Breast epithelium (tissue), 4 donors: ENCODE results near the gene SH3D19. TPM values are rescaled to one million over a fixed set of nuclear protein-coding genes. Genes with fewer than 3 reads are reported as not detected.

ENCODE experiments used
- DNase-seq, 2 donors: peaks; one replicate each; pipeline ENCODE4 v3.0.0-alpha.2; 2019; ENCODE audit warnings: low spot score in 2 of 2
- H3K27ac ChIP-seq, 2 donors: fragments of 200-600 bp; sonication (generic) in 1 of 2; one replicate each; pipeline ENCODE4 v1.5.1; 2016 to 2019; ENCODE audit warnings: mild to moderate bottlenecking in 1 of 2
- H3K27me3 ChIP-seq, 2 donors: fragments of 200-600 bp; sonication (generic) in 1 of 2; one replicate each; pipeline versions ENCODE4 v1.5.1 to v1.6.0; 2017 to 2019; ENCODE audit warnings: control low read depth in 1 of 2, mild to moderate bottlenecking in 1 of 2
- H3K36me3 ChIP-seq: fragments of 200-600 bp; one replicate; pipeline ENCODE4 v1.5.1; 2019
- H3K4me1 ChIP-seq, 2 donors: fragments of 200-600 bp; sonication (generic); one replicate each; pipeline ENCODE4 v1.5.1; 2016 to 2019; ENCODE audit warnings: control low read depth in 1 of 2
- H3K4me3 ChIP-seq, 3 donors: fragments of 200-600 bp; sonication (generic); 1 replicate in 2 of 3; 2 replicates in 1 of 3; pipeline ENCODE4 v1.5.1; 2016 to 2019; ENCODE audit warnings: mild to moderate bottlenecking in 3 of 3, moderate library complexity in 2 of 3
- H3K9me3 ChIP-seq, 2 donors: fragments of 200-600 bp; sonication (generic) in 1 of 2; one replicate each; pipeline ENCODE4 v1.5.1; 2016 to 2019; ENCODE audit warnings: control low read depth in 1 of 2
- CTCF ChIP-seq, 3 donors: fragments of 450-650 bp; IDR thresholded peaks; one replicate each; pipeline ENCODE4 v1.5.1; 2016 to 2017; ENCODE audit warnings: antibody characterized with exemption in 3 of 3, mild to moderate bottlenecking in 3 of 3, moderate library complexity in 3 of 3
- POLR2A ChIP-seq: fragments of 450-650 bp; IDR thresholded peaks from one replicate; pipeline ENCODE4 v1.6.1; 2016; ENCODE audit warnings: antibody characterized with exemption, mild to moderate bottlenecking, moderate library complexity
- POLR2AphosphoS5 ChIP-seq, 3 donors: sonication (generic); formaldehyde crosslinking; IDR thresholded peaks; one replicate each; pipeline ENCODE4 v1.6.1; 2017; ENCODE audit warnings: antibody characterized with exemption in 3 of 3
- intact Hi-C: fragments of 100-400 bp; cut with DNase I; formaldehyde crosslinking; loops from one replicate; pipeline ENCODE4 v1.15.1; 2023; ENCODE audit warnings: low total_unique reads
- total RNA-seq, 3 donors: library from RNA; depleted of rRNA; stranded (reverse); fragments of >200 nt; gene quantifications; one replicate each; pipeline ENCODE4 v1.1.0, GENCODE V29; 2016

Gene SH3D19
- total RNA-seq, 3 donors from 2014 or later, result 82.9 to 297 (median 113) TPM

DNA sequence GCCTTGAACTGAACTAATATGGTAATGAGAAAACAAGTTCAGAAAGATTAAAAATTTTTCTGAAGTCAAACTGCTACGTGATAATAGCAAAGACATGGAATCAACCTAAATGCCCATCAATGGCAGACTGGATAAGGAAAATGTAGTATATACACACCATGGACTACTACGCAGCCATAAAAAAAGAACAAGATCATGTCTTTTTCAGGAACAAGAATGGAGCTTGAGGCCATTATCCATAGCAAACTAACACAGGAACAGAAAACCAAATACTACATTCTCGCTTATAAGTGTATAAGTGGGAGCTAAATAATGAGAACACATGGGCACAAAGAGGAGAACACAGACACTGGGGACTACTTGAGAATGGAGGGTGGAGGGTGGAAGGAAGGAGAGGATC lies 230.3 kb downstream of the SH3D19 start:
- no peak for TF ChIP-seq POLR2A
- no peak for TF ChIP-seq POLR2AphosphoS5 (IDR thresholded peaks at IDR 0.05)
- TF ChIP-seq CTCF (IDR thresholded peaks at IDR 0.05), result no peak
- H3K36me3 ChIP-seq, result no peaks in the 10 kb centered on the region
- H3K27ac ChIP-seq, result no peak overlapping the region
- no peak overlapping the region for H3K4me3 ChIP-seq
- no peak for DNase-seq
- H3K9me3 ChIP-seq, result no peaks in the 10 kb centered on the region
- intact Hi-C loops, result loop anchor here (5.0 to 10.0 kb wide), 2 partner anchors 80 to 853 kb away; partner anchors contain the start of gene LRBA
- no peaks in the 10 kb centered on the region for H3K27me3 ChIP-seq
- no peaks in the 10 kb centered on the region for H3K4me1 ChIP-seq

GRCh38 chr4:151094290-151094751 lies 231.1 kb downstream of the SH3D19 start:
- H3K4me1 ChIP-seq, result no peaks in the 10 kb centered on the region
- no peaks in the 10 kb centered on the region for H3K36me3 ChIP-seq
- no peak overlapping the region for H3K27ac ChIP-seq
- H3K4me3 ChIP-seq, result no peak overlapping the region
- intact Hi-C loops, result loop anchor here (10.0 kb wide), 1 partner anchor 80 kb away; the partner anchor contains the start of gene LRBA
- no peaks in the 10 kb centered on the region for H3K27me3 ChIP-seq
- no peaks in the 10 kb centered on the region for H3K9me3 ChIP-seq
- DNase-seq, result no peak
- TF ChIP-seq CTCF (IDR thresholded peaks at IDR 0.05) (no peak), POLR2AphosphoS5 (IDR thresholded peaks at IDR 0.05) (no peak), POLR2A (no peak)

GRCh38 chr4:151093203-151093602 lies 232.2 kb downstream of the SH3D19 start:
- no peak for DNase-seq
- intact Hi-C loops, result loop anchor here (10.0 kb wide), 1 partner anchor 78 kb away; the partner anchor contains the start of gene LRBA
- Histone ChIP-seq H3K36me3 (no peaks in the 10 kb centered on the region), H3K9me3 (no peaks in the 10 kb centered on the region), H3K4me3 (no peak overlapping the region), H3K27me3 (no peaks in the 10 kb centered on the region), H3K27ac (no peak overlapping the region), H3K4me1 (no peaks in the 10 kb centered on the region)
- no peak for TF ChIP-seq CTCF (IDR thresholded peaks at IDR 0.05)
- no peak for TF ChIP-seq POLR2A
- TF ChIP-seq POLR2AphosphoS5 (IDR thresholded peaks at IDR 0.05), result no peak

DNA sequence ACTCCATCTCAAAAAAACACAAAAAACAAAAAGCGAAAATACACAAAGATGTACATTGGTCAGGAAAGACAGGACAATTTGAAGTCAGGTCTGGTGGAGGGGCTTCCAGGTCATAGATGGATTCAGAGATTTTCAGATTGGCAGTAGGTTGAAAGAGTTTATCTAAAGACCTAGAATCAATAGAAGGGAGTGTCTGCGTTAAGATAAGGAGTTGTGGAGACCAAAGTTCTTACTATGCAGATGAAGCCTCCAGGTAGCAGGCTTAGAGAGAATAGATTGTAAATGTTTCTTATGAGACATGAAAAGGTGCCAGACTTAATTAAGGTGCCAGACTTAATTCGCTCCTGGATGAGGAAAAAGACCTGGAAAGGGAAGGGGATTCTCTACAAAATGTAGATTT lies 232.9 kb downstream of the SH3D19 start:
- Histone ChIP-seq H3K4me3 (no peak overlapping the region), H3K27ac (no peak overlapping the region), H3K27me3 (no peaks in the 10 kb centered on the region), H3K4me1 (no peaks in the 10 kb centered on the region), H3K36me3 (no peaks in the 10 kb centered on the region), H3K9me3 (no peaks in the 10 kb centered on the region)
- TF ChIP-seq CTCF (IDR thresholded peaks at IDR 0.05) (no peak), POLR2AphosphoS5 (IDR thresholded peaks at IDR 0.05) (no peak), POLR2A (no peak)
- no peak for DNase-seq
- intact Hi-C loops, result loop anchor here (10.0 kb wide), 1 partner anchor 78 kb away; the partner anchor contains the start of gene LRBA

GRCh38 chr4:151091047-151091446 lies 234.4 kb downstream of the SH3D19 start:
- Histone ChIP-seq H3K4me1 (no peaks in the 10 kb centered on the region), H3K27me3 (no peaks in the 10 kb centered on the region), H3K9me3 (no peaks in the 10 kb centered on the region), H3K27ac (no peak overlapping the region), H3K4me3 (no peak overlapping the region), H3K36me3 (no peaks in the 10 kb centered on the region)
- intact Hi-C loops, result loop anchor here (10.0 kb wide), 1 partner anchor 76 kb away; the partner anchor contains the start of gene LRBA
- DNase-seq, result no peak
- TF ChIP-seq POLR2AphosphoS5 (IDR thresholded peaks at IDR 0.05) (no peak), CTCF (IDR thresholded peaks at IDR 0.05) (no peak), POLR2A (no peak)
